ENCODE data around the gene SUDS3. TPM values are rescaled to one million over a fixed set of nuclear protein-coding genes. Genes with fewer than 3 reads are reported as not detected.

Gene SUDS3
- total RNA-seq, 1 donor from 2014 or later: 23.8 TPM

- intact Hi-C loops (cut with micrococcal nuclease): loop anchor here (5.0 to 10.0 kb wide), 3 partner anchors 501 to 1287 kb away; partner anchors contain the start of genes FBXO21 and PRKAB1
Measured at GRCh38 chr12:118377884-118378470, 1.6 kb downstream of the SUDS3 start.

GRCh38 chr12:118391424-118391823 lies 15.1 kb downstream of the SUDS3 start:
- intact Hi-C loops (cut with micrococcal nuclease): no loop called here

GRCh38 chr12:118391836-118392235 lies 15.5 kb downstream of the SUDS3 start:
- intact Hi-C loops (cut with micrococcal nuclease): no loop called here

- intact Hi-C loops (cut with micrococcal nuclease): no loop called here
Measured at GRCh38 chr12:118397708-118398440, 21.5 kb downstream of the SUDS3 start.

- intact Hi-C loops (cut with micrococcal nuclease): no loop called here
Measured at GRCh38 chr12:118398524-118398923, 22.2 kb downstream of the SUDS3 start.

- intact Hi-C loops (cut with micrococcal nuclease): no loop called here
Measured at GRCh38 chr12:118398940-118399339, 22.6 kb downstream of the SUDS3 start.

- intact Hi-C loops (cut with micrococcal nuclease): loop anchor here (10.0 kb wide), 1 partner anchor 1143 kb away; no protein-coding TSS in a partner anchor
Measured at GRCh38 chr12:118402251-118402650, 25.9 kb downstream of the SUDS3 start.

GRCh38 chr12:118404876-118405521 lies 28.6 kb downstream of the SUDS3 start:
- intact Hi-C loops (cut with micrococcal nuclease): loop anchor here (2.0 to 10.0 kb wide), 3 partner anchors 632 to 1140 kb away; no protein-coding TSS in a partner anchor

GRCh38 chr12:118408241-118408640 lies 31.9 kb downstream of the SUDS3 start:
- intact Hi-C loops (cut with micrococcal nuclease): loop anchor here (5.0 to 10.0 kb wide), 2 partner anchors 1004 to 1137 kb away; no protein-coding TSS in a partner anchor

GRCh38 chr12:118409834-118410233 lies 33.5 kb downstream of the SUDS3 start:
- intact Hi-C loops (cut with micrococcal nuclease): loop anchor here (5.0 to 10.0 kb wide), 2 partner anchors 1002 to 1135 kb away; no protein-coding TSS in a partner anchor

- intact Hi-C loops (cut with micrococcal nuclease): no loop called here
Measured at GRCh38 chr12:118417942-118418341, 41.6 kb downstream of the SUDS3 start.

GRCh38 chr12:118418385-118419057 lies 42.2 kb downstream of the SUDS3 start:
- intact Hi-C loops (cut with micrococcal nuclease): no loop called here

- intact Hi-C loops (cut with micrococcal nuclease): no loop called here
Measured at GRCh38 chr12:118420673-118421072, 44.3 kb downstream of the SUDS3 start.

- intact Hi-C loops (cut with micrococcal nuclease): no loop called here
Measured at GRCh38 chr12:118424884-118425283, 48.5 kb downstream of the SUDS3 start.

- intact Hi-C loops (cut with micrococcal nuclease): no loop called here
Measured at GRCh38 chr12:118425364-118425763, 49.0 kb downstream of the SUDS3 start.

- intact Hi-C loops (cut with micrococcal nuclease): no loop called here
Measured at GRCh38 chr12:118427819-118428218, 51.5 kb downstream of the SUDS3 start.

GRCh38 chr12:118428643-118429042 lies 52.3 kb downstream of the SUDS3 start:
- intact Hi-C loops (cut with micrococcal nuclease): no loop called here

GRCh38 chr12:118429688-118430383 lies 53.5 kb downstream of the SUDS3 start:
- intact Hi-C loops (cut with micrococcal nuclease): no loop called here

- intact Hi-C loops (cut with micrococcal nuclease): no loop called here
Measured at GRCh38 chr12:118430516-118430915, 54.2 kb downstream of the SUDS3 start.

GRCh38 chr12:118432812-118433545 lies 56.6 kb downstream of the SUDS3 start:
- intact Hi-C loops (cut with micrococcal nuclease): no loop called here
